Myocyte (in vitro differentiated cells): ENCODE measurements around the gene NDUFB8. TPM values are rescaled to one million over a fixed set of nuclear protein-coding genes. Genes with fewer than 3 reads are reported as not detected.

Experiments used
- DNase-seq: peaks from one replicate; pipeline ENCODE4 v3.0.0-alpha.2; 2012; ENCODE audit warnings: low read depth
- total RNA-seq: library from RNA; depleted of rRNA; stranded (reverse); fragments of >200 nt; gene quantifications from 2 replicates; pipeline ENCODE4 v1.2.3, GENCODE V29; 2014

Gene NDUFB8
- total RNA-seq, 1 donor from 2014 or later: 161 TPM

DNA sequence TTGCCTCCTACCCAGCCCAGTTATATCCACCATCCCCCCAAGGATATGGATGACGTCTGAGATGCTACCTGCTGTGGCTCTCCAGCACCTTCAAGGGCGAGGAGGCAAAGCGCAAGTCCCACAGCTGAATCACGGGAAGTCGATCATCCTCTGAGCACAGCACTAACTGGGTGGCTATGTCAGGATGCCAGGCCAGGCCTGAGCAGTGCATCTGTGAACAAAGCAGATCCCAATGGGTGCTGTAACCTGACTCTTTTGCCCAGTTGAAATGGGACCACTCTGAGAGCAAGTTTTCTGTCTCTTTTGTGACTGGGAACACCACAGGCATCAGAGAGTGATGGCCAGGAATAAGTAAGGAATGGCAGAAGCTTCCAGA lies 22.3 kb downstream of the NDUFB8 start:
- no peak for DNase-seq

DNA sequence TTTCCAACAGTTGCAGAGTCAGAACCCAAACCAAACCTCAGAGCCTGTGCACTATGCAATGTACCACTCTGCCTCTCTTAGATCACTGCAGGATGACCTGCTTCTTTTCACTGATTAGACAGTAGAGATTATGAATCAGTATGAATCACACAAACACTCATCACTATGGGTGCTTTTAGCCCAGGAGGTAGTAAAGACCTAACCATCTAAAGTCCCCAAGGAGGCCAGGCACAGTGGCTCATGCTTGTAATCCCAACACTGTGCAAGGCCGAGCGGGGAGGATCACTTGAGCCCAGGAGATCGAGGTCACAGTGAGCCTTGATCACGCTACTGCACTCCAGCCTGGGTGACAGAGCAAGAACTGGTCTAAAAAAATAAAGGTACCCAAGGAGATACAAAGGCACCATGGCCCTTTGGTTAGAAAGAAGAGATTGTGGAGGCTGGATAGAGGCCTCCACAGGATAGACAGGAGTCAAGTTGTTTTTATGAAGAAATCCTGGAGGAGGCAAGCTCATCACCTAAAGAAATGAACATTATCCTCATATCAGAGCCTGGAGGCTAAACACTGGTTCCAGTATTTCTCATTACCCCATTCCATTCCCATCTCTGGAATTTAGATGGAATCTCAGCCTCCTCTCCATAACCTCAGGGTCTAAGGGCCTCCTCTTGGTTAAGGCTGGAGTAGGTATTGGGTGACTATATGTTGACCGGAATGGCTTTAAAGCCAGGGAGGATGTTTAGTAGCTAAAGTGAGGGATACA lies 22.9 kb downstream of the NDUFB8 start:
- DNase-seq: no peak

DNA sequence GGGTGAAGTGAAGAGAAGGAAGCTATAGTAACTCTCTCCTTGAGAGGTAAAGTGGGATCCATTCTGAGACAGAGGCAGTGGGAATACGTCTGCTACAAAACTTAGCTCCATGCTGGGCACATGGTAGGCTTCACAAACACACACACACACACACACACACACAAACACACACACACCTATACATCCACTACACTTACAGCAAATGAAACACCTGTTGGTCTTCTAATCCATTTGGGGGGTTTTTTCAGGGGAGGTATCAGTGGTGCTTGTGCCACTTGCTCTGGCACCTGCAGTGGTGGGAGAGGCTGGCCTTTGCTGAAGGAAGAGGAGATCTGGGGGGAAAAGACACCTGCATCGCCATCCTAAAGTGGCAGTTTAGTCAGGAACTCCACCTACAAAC lies 24.5 kb downstream of the NDUFB8 start:
- no peak for DNase-seq

DNA sequence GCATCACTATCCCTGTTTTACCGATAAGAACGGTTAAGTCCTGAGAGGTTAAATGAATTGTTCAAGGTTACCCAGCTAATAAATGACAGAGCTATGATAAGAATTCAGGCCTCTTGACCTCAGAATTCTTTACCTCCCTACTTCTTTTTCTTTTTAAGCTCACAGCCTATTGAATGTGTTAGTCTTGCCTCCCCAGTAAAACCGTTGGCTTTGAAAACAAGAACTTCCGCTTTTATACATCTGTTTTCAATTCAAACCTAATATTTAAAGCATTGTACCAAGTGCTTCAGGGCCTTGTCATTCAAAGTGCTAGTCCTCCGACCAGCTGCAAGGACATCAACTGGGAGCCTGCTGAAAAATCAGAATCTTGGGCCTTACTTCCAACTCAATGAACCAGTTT lies 25.6 kb downstream of the NDUFB8 start:
- DNase-seq: no peak

DNA sequence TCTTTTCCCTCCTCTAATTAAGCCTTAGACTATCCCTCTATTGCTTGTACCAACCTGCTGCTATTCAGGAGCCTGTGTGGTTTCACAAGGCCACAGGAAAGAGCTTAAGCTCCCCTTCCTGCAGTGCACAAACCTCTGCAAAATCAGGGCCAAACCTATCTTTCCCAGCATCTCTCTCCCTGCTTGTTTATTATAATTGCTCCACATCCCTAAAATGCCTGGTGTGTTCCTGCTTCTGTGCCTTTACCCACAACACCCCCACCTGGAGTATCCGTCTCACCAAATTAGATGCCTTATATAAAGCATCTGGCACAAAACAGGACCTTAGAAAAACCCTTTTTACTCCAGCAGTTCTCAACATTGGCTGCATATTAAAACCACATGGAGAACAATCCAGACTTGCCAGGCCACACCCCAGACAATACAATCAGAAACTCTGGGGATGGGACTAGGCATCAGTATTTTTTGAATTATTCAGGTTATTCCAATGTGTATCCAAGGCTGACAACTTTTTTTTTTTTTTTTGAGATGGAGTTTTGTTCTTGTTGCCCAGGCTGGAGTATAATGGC lies 26.7 kb downstream of the NDUFB8 start:
- no peak for DNase-seq

DNA sequence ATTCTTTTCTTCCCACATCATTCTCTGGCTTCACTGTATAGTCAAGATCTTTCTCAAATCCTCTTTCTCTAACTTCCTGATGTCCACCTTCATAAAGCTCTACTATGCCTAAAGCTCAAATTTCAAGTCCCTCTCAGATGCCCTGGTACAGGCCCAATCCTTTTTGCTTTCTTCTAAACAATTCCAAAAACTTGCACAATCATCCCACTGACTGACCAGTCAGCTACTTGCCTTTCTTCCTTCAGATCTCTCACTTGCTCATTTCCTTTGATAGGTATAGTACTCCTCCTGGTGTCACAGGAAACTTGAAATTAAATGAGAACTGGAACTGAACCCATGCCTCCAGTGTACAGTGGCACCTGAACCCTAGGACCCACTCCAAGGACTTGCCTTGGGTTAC lies 28.2 kb downstream of the NDUFB8 start:
- DNase-seq: no peak

DNA sequence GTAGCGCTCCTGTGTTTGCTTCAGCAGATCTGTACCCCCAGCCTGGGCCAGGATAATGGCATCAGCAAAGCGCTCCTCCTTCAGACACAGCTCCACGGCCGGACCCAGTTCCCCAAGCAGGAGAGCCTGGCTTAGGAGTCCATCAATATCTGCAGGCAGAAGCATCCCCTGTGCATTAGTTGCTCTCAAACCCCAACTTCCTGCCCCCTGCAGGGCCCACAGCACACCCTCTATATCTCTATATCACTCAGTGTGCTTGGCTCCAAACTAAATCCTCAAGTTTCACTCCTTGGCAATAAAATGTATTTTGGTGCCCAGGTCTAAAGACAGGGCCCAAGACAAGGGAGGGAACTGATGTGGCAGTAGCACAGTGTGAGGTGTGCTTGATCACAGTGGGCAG lies 31.6 kb downstream of the NDUFB8 start:
- no peak for DNase-seq

DNA sequence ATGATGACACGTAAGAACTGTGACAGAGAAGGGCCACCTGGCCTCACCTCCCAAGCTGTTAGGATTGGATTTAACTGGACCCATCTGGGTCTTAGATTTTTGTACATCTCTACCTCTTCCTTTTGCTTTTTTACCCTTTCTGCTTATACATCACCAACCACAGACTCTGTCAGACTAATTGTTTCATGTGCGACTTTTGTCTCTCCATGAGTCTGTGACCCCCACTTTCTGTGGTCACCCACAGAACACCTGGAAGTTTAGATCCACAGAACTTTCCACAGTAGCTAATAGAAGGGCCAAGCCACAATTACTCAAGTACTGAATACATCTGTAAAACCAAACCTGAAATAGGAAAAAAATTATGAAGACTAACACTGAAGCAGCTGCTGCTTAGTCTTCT lies 33.1 kb downstream of the NDUFB8 start:
- DNase-seq: no peak

DNA sequence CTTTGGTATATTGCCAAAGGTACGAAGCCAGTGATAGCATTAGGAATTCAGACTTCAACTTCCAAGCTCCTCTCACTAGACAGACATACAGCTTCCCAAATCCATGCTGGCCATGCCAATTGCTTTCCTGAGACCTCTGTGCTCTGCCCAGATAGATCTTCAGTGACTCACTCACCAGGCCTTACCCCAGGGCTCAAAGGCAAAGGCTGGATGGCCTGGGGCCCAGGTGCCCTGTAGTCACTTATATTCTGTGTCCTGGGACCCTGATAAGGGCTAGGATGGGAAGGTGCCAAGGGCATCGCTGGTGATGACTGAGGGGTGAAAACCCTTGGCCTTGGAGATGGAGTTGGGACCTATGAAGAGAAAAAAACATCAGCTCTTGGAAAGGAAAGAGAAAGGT lies 39.1 kb downstream of the NDUFB8 start:
- DNase-seq: no peak

DNA sequence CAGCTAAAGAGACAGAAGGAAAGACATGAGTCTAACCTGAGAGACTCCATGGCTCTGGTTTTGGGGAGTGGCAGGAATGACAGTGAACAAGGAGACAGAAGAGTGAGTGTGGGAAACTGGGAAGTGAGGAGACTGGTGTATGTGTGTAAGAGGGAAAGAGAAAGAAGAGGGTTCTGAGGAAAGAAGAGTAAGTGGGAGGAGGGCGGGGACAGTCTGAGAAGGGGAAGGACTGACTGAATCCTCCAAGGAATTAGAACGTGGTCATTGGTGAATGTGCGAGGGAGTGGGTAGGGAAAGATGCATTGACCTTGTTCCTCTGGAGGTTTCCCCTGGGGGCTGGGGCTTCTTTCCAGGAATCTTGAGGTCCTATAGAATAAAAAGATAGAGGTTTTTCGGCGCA lies 40.3 kb downstream of the NDUFB8 start:
- DNase-seq: no peak

DNA sequence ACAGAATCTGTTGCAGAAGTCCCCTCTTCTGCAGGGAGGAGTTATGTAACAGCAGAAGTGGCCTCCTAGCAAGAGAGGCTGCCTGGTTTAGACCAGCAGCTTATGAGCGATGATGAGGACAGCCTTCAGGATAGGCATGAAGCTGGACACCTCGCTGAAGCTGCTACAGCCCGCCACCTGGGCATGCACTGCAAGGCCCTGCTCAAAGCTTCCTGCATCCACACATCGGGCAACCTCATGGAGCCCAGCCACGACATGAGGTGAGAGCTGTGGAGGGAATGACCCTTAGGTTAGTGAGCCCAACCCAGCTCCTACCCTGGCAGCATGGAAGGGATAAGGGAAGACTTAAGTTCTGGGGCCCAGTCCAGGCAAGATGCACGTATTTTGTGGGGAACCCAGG lies 42.1 kb downstream of the NDUFB8 start:
- DNase-seq: no peak

DNA sequence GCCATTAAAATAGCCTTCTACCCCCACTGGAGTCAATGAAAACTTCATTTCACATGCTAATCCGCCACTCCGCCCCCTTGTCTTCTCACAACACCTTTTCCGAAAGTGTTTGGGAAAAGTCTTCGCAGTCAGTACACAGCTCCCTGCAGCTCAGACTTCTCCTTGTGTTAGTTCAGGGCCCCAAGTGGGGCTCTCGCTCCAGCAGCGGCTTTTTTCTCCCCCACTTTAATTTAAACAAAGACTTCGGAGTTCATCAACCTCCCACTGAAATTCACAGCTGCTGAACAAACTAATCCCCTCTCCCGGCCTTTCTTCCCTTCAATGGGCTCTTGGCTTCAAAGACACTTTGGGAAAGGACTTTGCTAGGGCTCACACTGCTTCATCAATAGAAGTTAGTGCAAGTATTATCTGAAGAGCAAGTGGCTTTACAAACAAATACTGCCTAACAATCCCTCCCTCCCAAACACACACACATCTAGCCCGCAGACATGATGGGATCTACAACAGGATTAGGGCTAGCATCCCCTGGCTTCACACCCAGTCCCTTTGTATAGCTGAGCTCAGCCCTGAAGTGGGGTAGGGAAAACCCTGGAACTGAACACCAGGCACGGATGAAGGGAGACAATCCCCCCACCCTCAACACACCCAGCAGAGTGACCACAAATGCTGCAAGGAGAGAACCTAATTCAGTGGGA lies 43.7 kb downstream of the NDUFB8 start:
- no peak for DNase-seq

DNA sequence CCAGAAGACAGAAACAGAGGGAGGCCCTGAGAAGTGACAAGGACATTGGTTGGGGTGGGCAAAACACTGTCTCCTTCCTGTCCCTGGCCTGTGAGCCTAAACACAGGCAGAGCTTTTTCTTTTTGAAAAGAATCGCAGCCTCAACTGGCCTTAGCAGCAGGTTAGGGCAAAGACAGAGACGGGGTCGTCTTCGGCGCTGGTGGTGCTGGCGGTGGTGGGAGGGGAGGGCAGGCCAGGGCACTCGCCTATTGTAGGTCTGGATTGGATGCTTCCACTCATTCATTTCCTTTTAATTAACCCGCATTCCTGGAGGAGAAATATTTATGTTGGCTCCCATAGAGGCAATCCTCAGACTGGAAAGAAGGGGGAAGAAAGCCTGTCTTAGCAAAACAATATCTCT lies 44.3 kb downstream of the NDUFB8 start:
- no peak for DNase-seq

DNA sequence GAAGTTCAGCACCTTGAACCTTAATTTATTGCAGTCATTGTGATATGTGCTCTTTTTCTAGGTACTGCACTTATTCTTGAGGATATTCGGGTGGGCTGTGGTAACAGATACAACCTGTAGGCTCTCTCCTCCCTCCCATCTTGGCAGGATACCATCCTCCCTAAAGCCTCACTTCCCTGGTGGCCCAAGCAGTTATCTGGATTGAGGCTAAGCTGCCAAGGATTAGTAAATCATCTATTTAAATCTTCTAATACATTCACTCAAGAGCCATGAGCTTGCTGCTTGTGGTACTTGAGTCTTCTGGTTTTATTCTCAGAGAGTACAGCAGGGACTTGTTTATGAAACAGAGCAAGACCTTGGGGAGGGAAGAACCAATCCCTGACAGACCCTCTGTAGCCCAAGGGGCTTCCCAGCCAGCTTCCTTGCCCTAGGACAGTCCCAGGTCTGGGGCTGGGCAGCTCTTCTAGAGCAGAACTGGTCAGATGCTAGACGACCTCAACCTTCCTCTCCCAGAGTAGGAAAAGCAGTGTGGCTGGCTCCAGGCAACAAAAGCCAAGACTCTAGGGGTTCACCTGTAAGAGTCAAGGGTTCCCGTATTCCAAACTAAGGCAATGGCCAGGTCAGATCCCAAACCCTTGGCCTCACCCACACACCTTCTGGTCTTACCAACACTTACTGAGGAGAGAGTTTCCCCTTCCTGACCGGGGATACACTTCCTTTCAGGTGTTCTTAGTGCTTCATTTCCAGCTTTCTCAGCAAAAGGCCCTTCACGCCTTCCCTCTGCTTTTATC lies 45.6 kb downstream of the NDUFB8 start:
- DNase-seq: no peak

DNA sequence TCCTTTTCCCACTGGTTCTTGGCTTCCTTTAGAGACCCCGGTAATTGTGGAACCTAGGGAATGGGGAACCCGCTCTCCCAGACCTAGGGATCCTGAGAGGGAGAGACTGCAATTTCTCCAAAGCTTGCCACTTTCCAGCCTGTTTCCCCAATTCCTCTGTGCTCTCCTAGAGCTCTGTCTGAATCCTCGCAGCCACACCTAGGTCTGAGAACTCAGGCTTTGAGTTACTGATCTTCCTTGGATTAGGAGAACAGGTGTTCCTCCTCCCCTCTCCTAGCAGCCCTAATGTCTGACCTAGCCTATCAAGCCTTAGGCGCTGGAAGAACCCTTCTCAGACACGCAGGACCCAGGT lies 46.9 kb downstream of the NDUFB8 start:
- no peak for DNase-seq

DNA sequence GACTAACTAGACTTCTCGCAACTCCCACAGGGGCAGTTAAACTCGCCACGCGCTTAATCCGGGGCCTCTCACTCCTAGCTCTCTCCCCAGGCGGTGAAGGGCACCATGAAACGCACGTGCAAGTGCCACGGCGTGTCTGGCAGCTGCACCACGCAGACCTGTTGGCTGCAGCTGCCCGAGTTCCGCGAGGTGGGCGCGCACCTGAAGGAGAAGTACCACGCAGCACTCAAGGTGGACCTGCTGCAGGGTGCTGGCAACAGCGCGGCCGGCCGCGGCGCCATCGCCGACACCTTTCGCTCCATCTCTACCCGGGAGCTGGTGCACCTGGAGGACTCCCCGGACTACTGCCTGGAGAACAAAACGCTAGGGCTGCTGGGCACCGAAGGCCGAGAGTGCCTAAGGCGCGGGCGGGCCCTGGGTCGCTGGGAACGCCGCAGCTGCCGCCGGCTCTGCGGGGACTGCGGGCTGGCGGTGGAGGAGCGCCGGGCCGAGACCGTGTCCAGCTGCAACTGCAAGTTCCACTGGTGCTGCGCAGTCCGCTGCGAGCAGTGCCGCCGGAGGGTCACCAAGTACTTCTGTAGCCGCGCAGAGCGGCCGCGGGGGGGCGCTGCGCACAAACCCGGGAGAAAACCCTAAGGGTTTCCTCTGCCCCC lies 47.4 kb downstream of the NDUFB8 start:
- peak; percentile 74 for DNase-seq

DNA sequence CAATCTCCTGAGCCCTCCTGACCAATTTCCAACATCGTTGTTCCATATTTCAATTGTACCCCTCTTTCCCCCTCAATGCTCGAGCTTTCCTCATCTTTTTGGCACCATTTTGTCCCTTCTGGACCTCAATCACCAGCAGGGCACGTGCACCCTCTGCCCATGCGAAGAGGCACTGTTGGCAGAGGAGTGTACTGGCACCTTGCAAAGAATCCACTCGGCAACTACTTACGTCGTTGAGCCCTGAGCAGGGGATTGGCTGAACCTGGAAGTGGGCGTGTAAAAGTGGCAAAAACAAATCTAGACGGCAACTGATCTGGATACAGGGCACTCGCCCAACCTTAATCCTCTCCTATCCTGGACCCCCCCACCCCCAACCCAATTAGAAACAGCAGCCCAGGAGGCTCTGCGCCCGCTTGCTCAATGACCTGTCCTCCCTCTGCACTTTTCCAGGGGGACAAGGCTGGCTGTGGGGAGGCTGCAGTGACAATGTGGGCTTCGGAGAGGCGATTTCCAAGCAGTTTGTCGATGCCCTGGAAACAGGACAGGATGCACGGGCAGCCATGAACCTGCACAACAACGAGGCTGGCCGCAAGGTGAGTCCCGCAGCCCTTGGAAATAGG lies 48.1 kb downstream of the NDUFB8 start:
- DNase-seq: peak; percentile 92

DNA sequence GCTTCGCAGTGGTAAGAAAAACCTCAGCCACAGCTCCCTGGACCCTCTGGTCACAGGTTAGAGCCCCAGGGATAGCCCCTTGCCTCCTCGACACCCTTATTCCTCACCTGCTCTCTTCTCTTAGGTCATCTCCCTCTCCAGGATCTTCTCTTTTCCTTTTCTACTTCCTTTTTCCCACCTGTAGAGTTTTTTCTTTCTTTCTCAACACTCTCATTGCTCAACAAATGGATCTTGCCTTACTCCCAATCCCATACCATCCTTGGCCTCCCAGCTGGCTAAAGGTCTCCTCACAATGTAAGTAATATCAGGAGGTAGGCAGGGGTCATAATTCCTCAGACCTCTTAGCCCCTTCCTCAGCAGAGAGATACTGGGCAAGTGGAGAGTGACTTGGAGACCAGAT lies 49.7 kb downstream of the NDUFB8 start:
- DNase-seq: no peak

DNA sequence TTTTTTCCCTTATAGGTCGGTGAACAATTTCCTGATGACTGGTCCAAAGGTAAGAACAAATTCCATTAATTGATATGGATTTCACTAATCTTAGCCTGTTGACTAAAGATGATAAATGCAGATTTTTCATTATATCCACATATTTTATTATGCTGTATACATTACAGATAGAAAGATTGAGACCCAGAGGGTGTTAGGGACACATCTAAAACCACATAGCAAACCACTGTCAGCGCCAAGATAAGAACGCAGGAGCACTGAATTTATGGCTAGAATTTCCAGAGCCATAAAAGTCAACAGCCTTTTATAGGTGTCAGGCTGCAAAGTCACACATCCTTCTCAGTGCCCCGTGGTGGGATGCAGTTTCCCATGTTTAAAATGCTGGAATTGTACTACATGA lies 50.6 kb downstream of the NDUFB8 start:
- no peak for DNase-seq

DNA sequence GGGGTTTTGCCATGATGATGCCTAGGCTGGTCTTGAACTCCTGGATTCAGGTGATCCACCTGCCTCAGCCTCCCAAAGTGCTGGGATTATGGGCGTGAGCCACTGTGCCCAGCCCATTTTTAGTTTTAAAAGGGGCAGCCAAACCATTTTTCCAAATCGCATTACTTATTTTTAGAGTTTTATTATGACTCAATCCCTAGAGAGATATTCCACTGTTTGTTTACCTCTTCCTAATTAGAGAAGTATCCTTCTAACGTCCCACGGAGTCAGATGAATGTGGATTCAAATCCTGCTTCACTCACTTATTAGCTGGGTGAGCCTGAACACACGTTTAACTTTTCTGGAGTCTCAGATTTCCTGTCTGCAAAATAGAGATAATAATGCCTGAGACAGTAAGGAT lies 51.7 kb downstream of the NDUFB8 start:
- DNase-seq: no peak
